HEK293 (cell line): ENCODE measurements around the gene SLC16A10.
"Not testable (repeated sequence)": the region's sequence is repeated elsewhere in the genome, so short reads cannot be mapped to it uniquely, and the experiment has no call there.

ENCODE experiments used
- ZNF140 ChIP-seq: fragments of 450-650 bp; formaldehyde crosslinking; IDR thresholded peaks from 2 replicates; pipeline ENCODE4 v1.5.1; 2016; ENCODE audit warnings: missing biosample characterization, missing genetic modification characterization
- ZNF184 ChIP-seq: fragments of 450-650 bp; IDR thresholded peaks from 2 replicates; pipeline ENCODE4 v1.5.1; 2018; ENCODE audit warnings: missing biosample characterization, mild to moderate bottlenecking, missing genetic modification characterization
- ZNF324 ChIP-seq: fragments of 450-650 bp; formaldehyde crosslinking; IDR thresholded peaks from 2 replicates; pipeline ENCODE4 v1.5.1; 2016; ENCODE audit warnings: missing biosample characterization, missing genetic modification characterization
- ZNF423 ChIP-seq: fragments of 450-650 bp; formaldehyde crosslinking; IDR thresholded peaks from 2 replicates; pipeline ENCODE4 v1.5.1; 2016; ENCODE audit warnings: missing biosample characterization, missing genetic modification characterization
- ZNF530 ChIP-seq: fragments of 450-650 bp; formaldehyde crosslinking; IDR thresholded peaks from 2 replicates; pipeline ENCODE4 v1.5.1; 2016; ENCODE audit warnings: low read depth, missing biosample characterization, missing genetic modification characterization
- TF ChIP-seq, protein P1 (sequence below): fragments of 450-650 bp; formaldehyde crosslinking; IDR thresholded peaks from 2 replicates; pipeline ENCODE4 v1.5.1; 2016; ENCODE audit warnings: missing biosample characterization, missing genetic modification characterization
- TF ChIP-seq, protein P2 (sequence below): fragments of 450-650 bp; formaldehyde crosslinking; IDR thresholded peaks from 2 replicates; pipeline ENCODE4 v1.5.1; 2016; ENCODE audit warnings: missing biosample characterization, missing genetic modification characterization
- TF ChIP-seq, protein P3 (sequence below): fragments of 450-650 bp; formaldehyde crosslinking; IDR thresholded peaks from 2 replicates; pipeline ENCODE4 v1.5.1; 2016; ENCODE audit warnings: missing biosample characterization, missing genetic modification characterization, borderline replicate concordance
- TF ChIP-seq, protein P4 (sequence below): fragments of 450-650 bp; formaldehyde crosslinking; IDR thresholded peaks from 2 replicates; pipeline ENCODE4 v1.5.1; 2016; ENCODE audit warnings: missing biosample characterization, missing genetic modification characterization, low read depth

DNA sequence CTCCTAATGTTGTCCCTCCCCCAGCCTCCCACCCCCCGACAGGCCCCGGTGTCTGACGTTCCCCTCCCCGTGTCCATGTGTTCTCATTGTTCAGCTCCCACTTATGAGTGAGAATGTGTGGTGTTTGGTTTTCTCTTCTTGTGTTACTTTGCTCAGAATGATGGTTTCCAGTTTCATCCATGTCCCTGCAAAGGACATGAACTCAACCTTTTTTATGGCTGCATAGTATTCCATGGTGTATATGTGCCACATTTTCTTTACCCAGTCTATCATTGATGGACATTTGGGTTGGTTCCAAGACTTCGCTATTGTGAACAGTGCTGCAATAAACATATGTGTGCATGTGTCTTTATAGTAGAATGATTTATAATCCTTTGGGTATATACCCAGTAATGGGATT, 24.4 kb upstream of the SLC16A10 start:
- TF ChIP-seq, protein P1, sequence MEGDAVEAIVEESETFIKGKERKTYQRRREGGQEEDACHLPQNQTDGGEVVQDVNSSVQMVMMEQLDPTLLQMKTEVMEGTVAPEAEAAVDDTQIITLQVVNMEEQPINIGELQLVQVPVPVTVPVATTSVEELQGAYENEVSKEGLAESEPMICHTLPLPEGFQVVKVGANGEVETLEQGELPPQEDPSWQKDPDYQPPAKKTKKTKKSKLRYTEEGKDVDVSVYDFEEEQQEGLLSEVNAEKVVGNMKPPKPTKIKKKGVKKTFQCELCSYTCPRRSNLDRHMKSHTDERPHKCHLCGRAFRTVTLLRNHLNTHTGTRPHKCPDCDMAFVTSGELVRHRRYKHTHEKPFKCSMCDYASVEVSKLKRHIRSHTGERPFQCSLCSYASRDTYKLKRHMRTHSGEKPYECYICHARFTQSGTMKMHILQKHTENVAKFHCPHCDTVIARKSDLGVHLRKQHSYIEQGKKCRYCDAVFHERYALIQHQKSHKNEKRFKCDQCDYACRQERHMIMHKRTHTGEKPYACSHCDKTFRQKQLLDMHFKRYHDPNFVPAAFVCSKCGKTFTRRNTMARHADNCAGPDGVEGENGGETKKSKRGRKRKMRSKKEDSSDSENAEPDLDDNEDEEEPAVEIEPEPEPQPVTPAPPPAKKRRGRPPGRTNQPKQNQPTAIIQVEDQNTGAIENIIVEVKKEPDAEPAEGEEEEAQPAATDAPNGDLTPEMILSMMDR (tag by site-specific recombination) = not testable (repeated sequence)
- TF ChIP-seq ZNF324 (tag by site-specific recombination); ZNF184 (tag by site-specific recombination); ZNF423 (tag by site-specific recombination); ZNF140 (tag by site-specific recombination); ZNF530: not testable (repeated sequence)
- TF ChIP-seq, protein P2, sequence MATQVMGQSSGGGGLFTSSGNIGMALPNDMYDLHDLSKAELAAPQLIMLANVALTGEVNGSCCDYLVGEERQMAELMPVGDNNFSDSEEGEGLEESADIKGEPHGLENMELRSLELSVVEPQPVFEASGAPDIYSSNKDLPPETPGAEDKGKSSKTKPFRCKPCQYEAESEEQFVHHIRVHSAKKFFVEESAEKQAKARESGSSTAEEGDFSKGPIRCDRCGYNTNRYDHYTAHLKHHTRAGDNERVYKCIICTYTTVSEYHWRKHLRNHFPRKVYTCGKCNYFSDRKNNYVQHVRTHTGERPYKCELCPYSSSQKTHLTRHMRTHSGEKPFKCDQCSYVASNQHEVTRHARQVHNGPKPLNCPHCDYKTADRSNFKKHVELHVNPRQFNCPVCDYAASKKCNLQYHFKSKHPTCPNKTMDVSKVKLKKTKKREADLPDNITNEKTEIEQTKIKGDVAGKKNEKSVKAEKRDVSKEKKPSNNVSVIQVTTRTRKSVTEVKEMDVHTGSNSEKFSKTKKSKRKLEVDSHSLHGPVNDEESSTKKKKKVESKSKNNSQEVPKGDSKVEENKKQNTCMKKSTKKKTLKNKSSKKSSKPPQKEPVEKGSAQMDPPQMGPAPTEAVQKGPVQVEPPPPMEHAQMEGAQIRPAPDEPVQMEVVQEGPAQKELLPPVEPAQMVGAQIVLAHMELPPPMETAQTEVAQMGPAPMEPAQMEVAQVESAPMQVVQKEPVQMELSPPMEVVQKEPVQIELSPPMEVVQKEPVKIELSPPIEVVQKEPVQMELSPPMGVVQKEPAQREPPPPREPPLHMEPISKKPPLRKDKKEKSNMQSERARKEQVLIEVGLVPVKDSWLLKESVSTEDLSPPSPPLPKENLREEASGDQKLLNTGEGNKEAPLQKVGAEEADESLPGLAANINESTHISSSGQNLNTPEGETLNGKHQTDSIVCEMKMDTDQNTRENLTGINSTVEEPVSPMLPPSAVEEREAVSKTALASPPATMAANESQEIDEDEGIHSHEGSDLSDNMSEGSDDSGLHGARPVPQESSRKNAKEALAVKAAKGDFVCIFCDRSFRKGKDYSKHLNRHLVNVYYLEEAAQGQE = not testable (repeated sequence)
- TF ChIP-seq, protein P3, sequence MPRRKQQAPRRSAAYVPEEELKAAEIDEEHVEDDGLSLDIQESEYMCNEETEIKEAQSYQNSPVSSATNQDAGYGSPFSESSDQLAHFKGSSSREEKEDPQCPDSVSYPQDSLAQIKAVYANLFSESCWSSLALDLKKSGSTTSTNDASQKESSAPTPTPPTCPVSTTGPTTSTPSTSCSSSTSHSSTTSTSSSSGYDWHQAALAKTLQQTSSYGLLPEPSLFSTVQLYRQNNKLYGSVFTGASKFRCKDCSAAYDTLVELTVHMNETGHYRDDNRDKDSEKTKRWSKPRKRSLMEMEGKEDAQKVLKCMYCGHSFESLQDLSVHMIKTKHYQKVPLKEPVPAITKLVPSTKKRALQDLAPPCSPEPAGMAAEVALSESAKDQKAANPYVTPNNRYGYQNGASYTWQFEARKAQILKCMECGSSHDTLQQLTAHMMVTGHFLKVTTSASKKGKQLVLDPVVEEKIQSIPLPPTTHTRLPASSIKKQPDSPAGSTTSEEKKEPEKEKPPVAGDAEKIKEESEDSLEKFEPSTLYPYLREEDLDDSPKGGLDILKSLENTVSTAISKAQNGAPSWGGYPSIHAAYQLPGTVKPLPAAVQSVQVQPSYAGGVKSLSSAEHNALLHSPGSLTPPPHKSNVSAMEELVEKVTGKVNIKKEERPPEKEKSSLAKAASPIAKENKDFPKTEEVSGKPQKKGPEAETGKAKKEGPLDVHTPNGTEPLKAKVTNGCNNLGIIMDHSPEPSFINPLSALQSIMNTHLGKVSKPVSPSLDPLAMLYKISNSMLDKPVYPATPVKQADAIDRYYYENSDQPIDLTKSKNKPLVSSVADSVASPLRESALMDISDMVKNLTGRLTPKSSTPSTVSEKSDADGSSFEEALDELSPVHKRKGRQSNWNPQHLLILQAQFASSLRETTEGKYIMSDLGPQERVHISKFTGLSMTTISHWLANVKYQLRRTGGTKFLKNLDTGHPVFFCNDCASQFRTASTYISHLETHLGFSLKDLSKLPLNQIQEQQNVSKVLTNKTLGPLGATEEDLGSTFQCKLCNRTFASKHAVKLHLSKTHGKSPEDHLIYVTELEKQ (tag by site-specific recombination) = not testable (repeated sequence)
- TF ChIP-seq, protein P4, sequence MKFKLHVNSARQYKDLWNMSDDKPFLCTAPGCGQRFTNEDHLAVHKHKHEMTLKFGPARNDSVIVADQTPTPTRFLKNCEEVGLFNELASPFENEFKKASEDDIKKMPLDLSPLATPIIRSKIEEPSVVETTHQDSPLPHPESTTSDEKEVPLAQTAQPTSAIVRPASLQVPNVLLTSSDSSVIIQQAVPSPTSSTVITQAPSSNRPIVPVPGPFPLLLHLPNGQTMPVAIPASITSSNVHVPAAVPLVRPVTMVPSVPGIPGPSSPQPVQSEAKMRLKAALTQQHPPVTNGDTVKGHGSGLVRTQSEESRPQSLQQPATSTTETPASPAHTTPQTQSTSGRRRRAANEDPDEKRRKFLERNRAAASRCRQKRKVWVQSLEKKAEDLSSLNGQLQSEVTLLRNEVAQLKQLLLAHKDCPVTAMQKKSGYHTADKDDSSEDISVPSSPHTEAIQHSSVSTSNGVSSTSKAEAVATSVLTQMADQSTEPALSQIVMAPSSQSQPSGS (tag by site-specific recombination) = not testable (repeated sequence)
